Brain microvascular endothelial cell (primary cell): ENCODE data around the gene GUCA2A.

ENCODE experiments used
- DNase-seq: peaks from one replicate; pipeline ENCODE4 v3.0.0-alpha.2; 2020
- H3K27ac ChIP-seq: fragments of 250-450 bp; sonication (Bioruptor Pico); 2 replicates; pipeline ENCODE4 v1.5.1; 2020; ENCODE audit warnings: mild to moderate bottlenecking, moderate library complexity
- H3K27me3 ChIP-seq: fragments of 250-450 bp; sonication (Bioruptor Pico); replicated peaks from 2 replicates; pipeline ENCODE4 v1.5.1; 2020; ENCODE audit warnings: mild to moderate bottlenecking
- H3K36me3 ChIP-seq: fragments of 250-450 bp; sonication (Bioruptor Pico); replicated peaks from 2 replicates; pipeline ENCODE4 v1.5.1; 2020; ENCODE audit warnings: mild to moderate bottlenecking
- H3K4me3 ChIP-seq: 2 replicates; pipeline ENCODE4 v1.5.1; 2011; ENCODE audit warnings: low read depth, mild to moderate bottlenecking, control low read depth, low read length, moderate library complexity
- in situ Hi-C: cut with HindIII; loops from 2 replicates; pipeline ENCODE4 v1.10.0; 2017; ENCODE audit warnings: low sequenced_read_pairs, low pct_ligation_motif_present
- TF ChIP-seq, protein P1 (sequence below): IDR thresholded peaks from 2 replicates; pipeline ENCODE4 v1.5.1; 2011; ENCODE audit warnings: low read depth, mild to moderate bottlenecking, moderate library complexity, low read length, control low read depth, inconsistent platforms; ENCODE audit errors: missing control alignments

Gene GUCA2A

GRCh38 chr1:42170779-42171621 is 6.5 kb upstream of the GUCA2A start:
- TF ChIP-seq, protein P1, sequence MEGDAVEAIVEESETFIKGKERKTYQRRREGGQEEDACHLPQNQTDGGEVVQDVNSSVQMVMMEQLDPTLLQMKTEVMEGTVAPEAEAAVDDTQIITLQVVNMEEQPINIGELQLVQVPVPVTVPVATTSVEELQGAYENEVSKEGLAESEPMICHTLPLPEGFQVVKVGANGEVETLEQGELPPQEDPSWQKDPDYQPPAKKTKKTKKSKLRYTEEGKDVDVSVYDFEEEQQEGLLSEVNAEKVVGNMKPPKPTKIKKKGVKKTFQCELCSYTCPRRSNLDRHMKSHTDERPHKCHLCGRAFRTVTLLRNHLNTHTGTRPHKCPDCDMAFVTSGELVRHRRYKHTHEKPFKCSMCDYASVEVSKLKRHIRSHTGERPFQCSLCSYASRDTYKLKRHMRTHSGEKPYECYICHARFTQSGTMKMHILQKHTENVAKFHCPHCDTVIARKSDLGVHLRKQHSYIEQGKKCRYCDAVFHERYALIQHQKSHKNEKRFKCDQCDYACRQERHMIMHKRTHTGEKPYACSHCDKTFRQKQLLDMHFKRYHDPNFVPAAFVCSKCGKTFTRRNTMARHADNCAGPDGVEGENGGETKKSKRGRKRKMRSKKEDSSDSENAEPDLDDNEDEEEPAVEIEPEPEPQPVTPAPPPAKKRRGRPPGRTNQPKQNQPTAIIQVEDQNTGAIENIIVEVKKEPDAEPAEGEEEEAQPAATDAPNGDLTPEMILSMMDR: no peak
- no peak for DNase-seq
- H3K4me3 ChIP-seq: no peak overlapping the region
- H3K27me3 ChIP-seq: no peaks in the 10 kb centered on the region
- H3K27ac ChIP-seq: no peak overlapping the region
- in situ Hi-C loops: no loop called here
- H3K36me3 ChIP-seq: no peaks in the 10 kb centered on the region

DNA sequence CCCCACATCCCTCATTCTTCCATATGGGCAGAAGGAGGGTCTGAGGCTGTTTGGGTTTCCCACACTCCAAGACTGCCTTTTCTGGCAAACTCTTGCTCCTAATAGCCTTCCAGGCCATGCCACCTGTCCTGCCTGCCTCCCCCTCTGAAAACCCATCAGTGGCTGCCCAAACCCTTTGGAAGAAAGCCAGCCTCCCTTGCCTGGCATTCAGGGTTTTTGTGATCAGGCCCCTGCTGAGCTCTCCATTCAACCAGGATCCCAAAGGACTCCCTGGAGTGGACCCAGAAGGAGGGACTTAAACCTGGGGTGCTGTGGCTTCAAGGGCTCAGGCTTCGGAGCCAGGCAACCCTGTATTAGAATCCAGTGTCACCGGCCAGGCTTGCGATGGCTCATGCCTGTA is 4.2 kb upstream of the GUCA2A start:
- in situ Hi-C loops: no loop called here
- Histone ChIP-seq H3K27me3 (no peaks in the 10 kb centered on the region), H3K27ac (no peak overlapping the region), H3K4me3 (no peak overlapping the region), H3K36me3 (no peaks in the 10 kb centered on the region)
- no peak for DNase-seq
- TF ChIP-seq, protein P1: no peak

DNA sequence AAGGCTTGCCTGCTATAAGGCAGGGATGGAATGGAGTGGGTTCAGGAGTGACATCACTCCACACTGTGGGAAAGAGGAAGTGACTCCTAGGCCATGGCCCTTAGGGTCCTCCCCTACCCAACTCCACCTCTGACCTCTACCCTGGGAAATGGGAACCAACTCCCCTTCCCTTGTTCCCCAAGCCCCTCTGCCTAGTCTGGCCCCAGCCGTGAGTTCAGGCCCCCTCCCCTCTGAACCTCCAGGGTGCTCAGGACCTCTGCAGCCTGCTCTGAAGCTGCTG is 3.8 kb upstream of the GUCA2A start:
- TF ChIP-seq, protein P1: no peak
- DNase-seq: no peak
- no peak overlapping the region for H3K4me3 ChIP-seq
- in situ Hi-C loops: no loop called here
- no peaks in the 10 kb centered on the region for H3K36me3 ChIP-seq
- H3K27ac ChIP-seq: no peak overlapping the region
- no peaks in the 10 kb centered on the region for H3K27me3 ChIP-seq

DNA sequence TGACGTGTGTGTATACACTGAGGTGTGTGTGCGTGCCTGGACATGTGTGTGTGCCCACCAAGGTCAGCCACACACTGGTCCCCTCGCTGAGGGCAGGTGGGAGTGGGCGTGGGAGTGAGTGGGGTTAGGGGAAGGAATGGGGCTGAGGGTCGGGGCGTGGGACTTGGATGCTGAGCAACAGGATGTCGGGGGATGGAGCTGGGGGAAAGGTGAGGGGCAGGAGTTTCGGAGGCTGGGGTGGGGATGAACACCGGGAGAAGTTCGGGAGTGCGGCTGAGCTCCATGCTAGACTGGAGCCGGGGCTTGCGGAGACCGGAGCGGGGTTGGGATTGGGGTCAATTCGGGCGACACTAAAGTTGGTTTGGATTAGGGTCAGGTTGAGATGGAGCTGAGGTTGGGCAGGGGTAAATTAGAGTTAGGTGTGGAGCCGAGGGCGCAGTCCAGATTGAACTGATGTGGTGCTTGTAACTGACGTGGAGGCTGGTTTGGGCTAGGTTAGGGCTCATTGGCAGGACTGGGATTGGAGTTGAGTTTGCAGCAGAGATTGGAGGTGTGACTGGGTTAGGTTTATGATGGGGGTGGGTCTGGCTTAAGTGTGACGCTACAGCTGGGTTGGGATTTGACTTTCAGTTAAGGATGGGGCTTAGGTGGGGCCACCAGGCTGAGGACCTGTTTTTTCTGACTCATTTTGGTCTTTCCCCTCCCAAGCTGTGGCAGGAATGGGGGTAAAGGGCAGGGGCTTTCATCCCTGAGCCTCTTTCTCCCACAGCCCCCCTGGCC is 3.3 kb upstream of the GUCA2A start:
- in situ Hi-C loops: no loop called here
- no peak overlapping the region for H3K4me3 ChIP-seq
- H3K27ac ChIP-seq: no peak overlapping the region
- no peaks in the 10 kb centered on the region for H3K36me3 ChIP-seq
- H3K27me3 ChIP-seq: no peaks in the 10 kb centered on the region
- TF ChIP-seq, protein P1: no peak
- DNase-seq: no peak

- no peak overlapping the region for H3K27ac ChIP-seq
Observed at GRCh38 chr1:42165511-42166210, 1.1 kb upstream of the GUCA2A start.

More at GRCh38 chr1:42165511-42166210, 1.1 kb upstream of the GUCA2A start:
- Histone ChIP-seq H3K27me3 (no peaks in the 10 kb centered on the region), H3K36me3 (no peaks in the 10 kb centered on the region), H3K4me3 (no peak overlapping the region)
- DNase-seq: peak; percentile 27
- TF ChIP-seq, protein P1: no peak
- in situ Hi-C loops: no loop called here
